Hepatocyte (in vitro differentiated cells): ENCODE measurements around the gene COL4A2. TPM values are rescaled to one million over a fixed set of nuclear protein-coding genes. Genes with fewer than 3 reads are reported as not detected.

Source experiments
- DNase-seq: peaks from one replicate; pipeline ENCODE4 v3.0.0-alpha.2; 2016; ENCODE audit warnings: low spot score
- H2AFZ ChIP-seq: fragments of 200-600 bp; sonication (generic); 2 replicates; pipeline ENCODE4 v1.6.0; 2016; ENCODE audit warnings: antibody characterized with exemption, mild to moderate bottlenecking
- H3K27ac ChIP-seq: fragments of 200-600 bp; sonication (generic); 2 replicates; pipeline ENCODE4 v1.5.1; 2016; ENCODE audit warnings: mild to moderate bottlenecking
- H3K27me3 ChIP-seq: fragments of 200-600 bp; sonication (generic); 2 replicates; pipeline ENCODE4 v1.6.1; 2016
- H3K36me3 ChIP-seq: fragments of 200-600 bp; sonication (generic); replicated peaks from 2 replicates; pipeline ENCODE4 v1.5.1; 2016; ENCODE audit warnings: low read depth; ENCODE audit not compliant: insufficient read depth
- H3K4me1 ChIP-seq: fragments of 200-600 bp; sonication (generic); 2 replicates; pipeline ENCODE4 v1.5.1; 2016; ENCODE audit warnings: mild to moderate bottlenecking, moderate library complexity; ENCODE audit not compliant: insufficient read depth
- H3K4me2 ChIP-seq: fragments of 200-600 bp; sonication (generic); 2 replicates; pipeline ENCODE4 v1.6.0; 2016
- H3K4me3 ChIP-seq: fragments of 200-600 bp; sonication (generic); 2 replicates; pipeline ENCODE4 v1.5.1; 2016; ENCODE audit warnings: mild to moderate bottlenecking
- H3K79me2 ChIP-seq: fragments of 200-600 bp; sonication (generic); 2 replicates; pipeline ENCODE4 v1.6.0; 2017; ENCODE audit warnings: mild to moderate bottlenecking
- H3K9me2 ChIP-seq: fragments of 200-600 bp; sonication (generic); replicated peaks from 2 replicates; pipeline ENCODE4 v1.6.0; 2017; ENCODE audit warnings: mild to moderate bottlenecking; ENCODE audit not compliant: insufficient read depth
- H3K9me3 ChIP-seq: fragments of 200-600 bp; sonication (generic); 2 replicates; pipeline ENCODE4 v1.5.1; 2016; ENCODE audit warnings: low read depth, mild to moderate bottlenecking
- H4K20me1 ChIP-seq: fragments of 200-600 bp; sonication (generic); 2 replicates; pipeline ENCODE4 v1.6.0; 2016; ENCODE audit warnings: mild to moderate bottlenecking; ENCODE audit not compliant: insufficient read depth, poor library complexity, severe bottlenecking
- CTCF ChIP-seq: fragments of 200-600 bp; sonication (generic); IDR thresholded peaks from 2 replicates; pipeline ENCODE4 v1.5.1; 2016; ENCODE audit warnings: antibody characterized with exemption, mild to moderate bottlenecking; ENCODE audit not compliant: poor library complexity
- EZH2 ChIP-seq: fragments of 200-600 bp; sonication (generic); IDR thresholded peaks from 2 replicates; pipeline ENCODE4 v1.6.1; 2016; ENCODE audit warnings: antibody characterized with exemption, mild to moderate bottlenecking, borderline replicate concordance
- EZH2phosphoT487 ChIP-seq: fragments of 200-600 bp; sonication (generic); IDR thresholded peaks from one replicate; pipeline ENCODE4 v1.6.1; 2018; ENCODE audit warnings: antibody characterized with exemption, mild to moderate bottlenecking, low read depth, moderate library complexity; ENCODE audit not compliant: unreplicated experiment, severe bottlenecking
- WGBS: methylation state at CpG from one replicate; pipeline ENCODE4 v1.1.6; 2016; ENCODE audit warnings: low lambda C conversion rate; ENCODE audit errors: missing lambda C conversion rate; 5-methylcytosine and 5-hydroxymethylcytosine counted together
- polyA plus RNA-seq: library from polyadenylated mRNA; unstranded; fragments of >200 nt; fragmentation: Nextera tagmentation; extraction: Ambion mirVana; gene quantifications from 2 replicates; pipeline ENCODE4 v1.2.1, GENCODE V29; 2016
- total RNA-seq: library from RNA; depleted of rRNA; stranded (reverse); fragments of >200 nt; gene quantifications from 2 replicates; pipeline ENCODE4 v1.2.3, GENCODE V29; 2014

Gene COL4A2
- total and polyA plus RNA-seq, 2 experiments from 2014 or later: 171 to 221 TPM

GRCh38 chr13:110358381-110358780, 51.3 kb downstream of the COL4A2 start:
- DNase-seq: no peak
- Histone ChIP-seq H3K9me3 (no peaks in the 10 kb centered on the region), H3K36me3 (no peaks in the 10 kb centered on the region), H3K79me2 (peaks cover 3% of the 10 kb centered on the region), H2AFZ (no peak overlapping the region), H3K27ac (no peak overlapping the region), H3K27me3 (no peaks in the 10 kb centered on the region), H4K20me1 (no peaks in the 10 kb centered on the region), H3K4me2 (no peak overlapping the region), H3K4me3 (no peak overlapping the region), H3K4me1 (peaks cover 11% of the 10 kb centered on the region), H3K9me2 (no peaks in the 10 kb centered on the region)
- TF ChIP-seq CTCF (no peak), EZH2 (no peak), EZH2phosphoT487 (no peak)
- WGBS: 98% methylated on average over 4 of the region's 4 CpGs

GRCh38 chr13:110359840-110360301, 52.8 kb downstream of the COL4A2 start:
- Histone ChIP-seq H3K79me2 (peaks cover 2% of the 10 kb centered on the region), H3K4me3 (no peak overlapping the region), H3K9me2 (no peaks in the 10 kb centered on the region), H3K4me2 (no peak overlapping the region), H3K36me3 (no peaks in the 10 kb centered on the region), H3K27me3 (no peaks in the 10 kb centered on the region), H3K27ac (peak overlapping the region; percentile 39), H3K9me3 (no peaks in the 10 kb centered on the region), H3K4me1 (peaks cover 2% of the 10 kb centered on the region), H2AFZ (no peak overlapping the region), H4K20me1 (no peaks in the 10 kb centered on the region)
- DNase-seq: no peak
- 57% methylated on average over 7 of the region's 7 CpGs for WGBS
- TF ChIP-seq CTCF (no peak), EZH2 (no peak), EZH2phosphoT487 (no peak)

GRCh38 chr13:110360598-110360997, 53.5 kb downstream of the COL4A2 start:
- H4K20me1 ChIP-seq: no peaks in the 10 kb centered on the region
- H3K27me3 ChIP-seq: no peaks in the 10 kb centered on the region
- H3K4me2 ChIP-seq: no peak overlapping the region
- TF ChIP-seq EZH2 (no peak), EZH2phosphoT487 (no peak)
- H3K9me3 ChIP-seq: no peaks in the 10 kb centered on the region
- no peaks in the 10 kb centered on the region for H3K36me3 ChIP-seq
- no peak overlapping the region for H3K4me3 ChIP-seq
- WGBS: 72% methylated on average over 11 of the region's 11 CpGs
- H2AFZ ChIP-seq: no peak overlapping the region
- no peaks in the 10 kb centered on the region for H3K4me1 ChIP-seq
- DNase-seq: no peak
- peak overlapping the region; percentile 7 for H3K27ac ChIP-seq
- no peaks in the 10 kb centered on the region for H3K79me2 ChIP-seq
- H3K9me2 ChIP-seq: no peaks in the 10 kb centered on the region

- H3K79me2 ChIP-seq: no peaks in the 10 kb centered on the region
- H3K36me3 ChIP-seq: no peaks in the 10 kb centered on the region
- H3K27ac ChIP-seq: no peak overlapping the region
- H3K4me2 ChIP-seq: no peak overlapping the region
- no peaks in the 10 kb centered on the region for H3K9me3 ChIP-seq
- no peaks in the 10 kb centered on the region for H3K4me1 ChIP-seq
- H3K4me3 ChIP-seq: no peak overlapping the region
- H4K20me1 ChIP-seq: no peaks in the 10 kb centered on the region
- no peaks in the 10 kb centered on the region for H3K27me3 ChIP-seq
- WGBS: 87% methylated on average over 10 of the region's 10 CpGs
- DNase-seq: no peak
- no peaks in the 10 kb centered on the region for H3K9me2 ChIP-seq
- TF ChIP-seq CTCF: no peak
- TF ChIP-seq EZH2: no peak
- TF ChIP-seq EZH2phosphoT487: no peak
- H2AFZ ChIP-seq: no peak overlapping the region
Observed at GRCh38 chr13:110361365-110361911, 54.4 kb downstream of the COL4A2 start.
